ENCODE data around the gene PCDHA1. TPM values are rescaled to one million over a fixed set of nuclear protein-coding genes. Genes with fewer than 3 reads are reported as not detected.

The PCDHA1 gene
- polyA plus RNA-seq, 1 of the 3 experiments (the other 2 are of a cell fraction): 0.16 TPM

- TF ChIP-seq TAF1 (IDR thresholded peaks at IDR 0.05; ENCODE audit: borderline replicate concordance, low read depth, low read length): no peak
- no peak for TF ChIP-seq EP300 (IDR thresholded peaks at IDR 0.05; ENCODE audit: borderline replicate concordance in 1 of 2, low read depth in 1 of 2, low read length in 1 of 2)
- TF ChIP-seq RAD21 (IDR thresholded peaks at IDR 0.05; ENCODE audit: low read length): no peak
- no peak for TF ChIP-seq RXRA (IDR thresholded peaks at IDR 0.05; ENCODE audit: borderline replicate concordance, low read depth)
- no peak for TF ChIP-seq RFX5 (IDR thresholded peaks at IDR 0.05; ENCODE audit: low read length)
- TF ChIP-seq USF1 (IDR thresholded peaks at IDR 0.05; ENCODE audit: borderline replicate concordance, low read depth): no peak
- TF ChIP-seq MEF2A (IDR thresholded peaks at IDR 0.05; ENCODE audit: borderline replicate concordance, low read depth): no peak
- no peak for TF ChIP-seq GABPA (IDR thresholded peaks at IDR 0.05; ENCODE audit: low read depth)
- no peak for TF ChIP-seq REST (IDR thresholded peaks at IDR 0.05; ENCODE audit: low read depth, low read length)
- TF ChIP-seq ELF1 (IDR thresholded peaks at IDR 0.05): no peak
- TF ChIP-seq FOXM1 (IDR thresholded peaks at IDR 0.05; ENCODE audit: low read depth): no peak
- TF ChIP-seq TCF12 (IDR thresholded peaks at IDR 0.05): no peak
- no peak overlapping the region for H3K27ac ChIP-seq (ENCODE audit: low read depth in 2 of 2, low read length in 1 of 2)
- no peaks in the 10 kb centered on the region for H3K9me3 ChIP-seq
- 82% methylated on average over 13 of the region's 43 CpGs for WGBS (ENCODE audit: low lambda C conversion rate)
- no peak overlapping the region for H3K9ac ChIP-seq
- POLR2A ChIA-PET: no interaction called here
- no peaks in the 10 kb centered on the region for H3F3A ChIP-seq (replicated peaks; ENCODE audit: insufficient read depth)
- no peaks in the 10 kb centered on the region for H3K27me3 ChIP-seq (ENCODE audit: insufficient read depth)
- no peaks in the 10 kb centered on the region; a peak in 2 of 4 replicates for H3K4me1 ChIP-seq (ENCODE audit: control insufficient read depth in 1 of 2, insufficient read depth in 2 of 2, low read depth in 1 of 2, low read length in 1 of 2)
- DNase-seq: no peak
- no peaks in the 10 kb centered on the region for H3K79me2 ChIP-seq (ENCODE audit: insufficient read depth)
- H3K9me2 ChIP-seq: no peaks in the 10 kb centered on the region
- H3K36me3 ChIP-seq (replicated peaks in 1 of 2; ENCODE audit: control insufficient read depth in 1 of 2, insufficient read depth in 2 of 2, low read length in 1 of 2): no peaks in the 10 kb centered on the region
- CTCF ChIA-PET: interaction anchor here (0.5 to 5.0 kb wide), 2 partner anchors 32 to 175 kb away, joined by 3 to 52 read pairs; partner anchors contain the start of gene PCDHA8
- no peak overlapping the region for H2AFZ ChIP-seq (ENCODE audit: low read depth)
- H3K4me2 ChIP-seq: no peak overlapping the region
- no peak overlapping the region for H3K4me3 ChIP-seq (ENCODE audit: low read depth in 2 of 2, low read length in 1 of 2)
- H4K20me1 ChIP-seq (ENCODE audit: insufficient read depth): no peaks in the 10 kb centered on the region
These were observed 22.9 kb downstream of the PCDHA1 start for GRCh38 chr5:140808889-140809291.

- Histone ChIP-seq H4K20me1 (ENCODE audit: insufficient read depth) (no peaks in the 10 kb centered on the region), H3F3A (replicated peaks; ENCODE audit: insufficient read depth) (no peaks in the 10 kb centered on the region), H3K27ac (ENCODE audit: low read depth in 2 of 2, low read length in 1 of 2) (no peak within 1 kb of the TSS), H3K79me2 (ENCODE audit: insufficient read depth) (no peaks in the 10 kb centered on the region), H3K4me3 (ENCODE audit: low read depth in 2 of 2, low read length in 1 of 2) (no peak within 1 kb of the TSS), H3K4me1 (ENCODE audit: control insufficient read depth in 1 of 2, insufficient read depth in 2 of 2, low read depth in 1 of 2, low read length in 1 of 2) (no peaks in the 10 kb centered on the region), H3K27me3 (ENCODE audit: insufficient read depth) (no peaks in the 10 kb centered on the region), H3K4me2 (no peak within 1 kb of the TSS), H2AFZ (ENCODE audit: low read depth) (no peak within 1 kb of the TSS), H3K9me2 (no peaks in the 10 kb centered on the region), H3K36me3 (replicated peaks in 1 of 2; ENCODE audit: control insufficient read depth in 1 of 2, insufficient read depth in 2 of 2, low read length in 1 of 2) (no peaks in the 10 kb centered on the region), H3K9me3 (no peaks in the 10 kb centered on the region), H3K9ac (no peak within 1 kb of the TSS)
- ChIA-PET CTCF (interaction anchor here (0.6 to 2.9 kb wide), 6 partner anchors 14 to 187 kb away, joined by 3 to 14 read pairs (median 4); partner anchors contain the start of genes PCDHA4, PCDHA8 and PCDHAC1), POLR2A (no interaction called here)
- WGBS (ENCODE audit: low lambda C conversion rate): 75% methylated on average over 39 of the region's 39 CpGs
- DNase-seq: no peak
- TF ChIP-seq PBX3 (IDR thresholded peaks at IDR 0.05) (no peak), RCOR1 (IDR thresholded peaks at IDR 0.05; ENCODE audit: low read length) (no peak)
These were observed 35.7 kb downstream of the PCDHA1 start, which contains the start of gene PCDHA5 for GRCh38 chr5:140821375-140822280. TSS of gene PCDHA5 (plus strand) at chr5:140821613.
